SK-N-SH treated with all-trans-retinoic acid at 6 μM for 48 hours (cell line): Measurements from ENCODE around the gene TAF3.

ENCODE experiments used
- ATAC-seq: fragments of 200-7000 bp; cut with Tn5 transposase; 3 replicates; pipeline ENCODE4 v1.9.1; 2020; ENCODE audit warnings: mild to moderate bottlenecking, moderate library complexity
- ARNTL ChIP-seq: fragments of 450-650 bp; formaldehyde crosslinking; IDR thresholded peaks from 2 replicates; pipeline ENCODE4 v1.5.0; 2020; ENCODE audit warnings: low read depth, mild to moderate bottlenecking, moderate library complexity, borderline replicate concordance
- BACH2 ChIP-seq: fragments of 250-450 bp; sonication (Bioruptor Pico); IDR thresholded peaks from 2 replicates; pipeline ENCODE4 v1.9.0; 2021; ENCODE audit warnings: mild to moderate bottlenecking, borderline replicate concordance
- CSDC2 ChIP-seq: fragments of 250-450 bp; sonication (Bioruptor Pico); IDR thresholded peaks from 2 replicates; pipeline ENCODE4 v1.5.0; 2020; ENCODE audit warnings: mild to moderate bottlenecking, moderate library complexity
- CSRNP3 ChIP-seq: fragments of 250-450 bp; sonication (Bioruptor Pico); IDR thresholded peaks from 2 replicates; pipeline ENCODE4 v1.5.1; 2021; ENCODE audit warnings: mild to moderate bottlenecking, moderate library complexity
- ESRRG ChIP-seq: fragments of 250-450 bp; sonication (Bioruptor Pico); IDR thresholded peaks from 2 replicates; pipeline ENCODE4 v1.6.1; 2021; ENCODE audit warnings: mild to moderate bottlenecking
- GLIS3 ChIP-seq: fragments of 250-450 bp; sonication (Bioruptor Pico); IDR thresholded peaks from 2 replicates; pipeline ENCODE4 v1.5.0; 2020; ENCODE audit warnings: mild to moderate bottlenecking, moderate library complexity
- ISL1 ChIP-seq: fragments of 250-450 bp; sonication (Bioruptor Pico); IDR thresholded peaks from 2 replicates; pipeline ENCODE4 v2.1.2; 2022; ENCODE audit warnings: mild to moderate bottlenecking, moderate library complexity
- OSR1 ChIP-seq: fragments of 250-450 bp; sonication (Bioruptor Pico); IDR thresholded peaks from 2 replicates; pipeline ENCODE4 v1.8.0; 2022; ENCODE audit warnings: moderate library complexity, mild to moderate bottlenecking, inconsistent platforms
- PATZ1 ChIP-seq: fragments of 250-450 bp; sonication (Bioruptor Pico); IDR thresholded peaks from 2 replicates; pipeline ENCODE4 v1.8.0; 2020; ENCODE audit warnings: mild to moderate bottlenecking, moderate library complexity, borderline replicate concordance
- POU6F1 ChIP-seq: fragments of 250-450 bp; sonication (Bioruptor Pico); IDR thresholded peaks from 2 replicates; pipeline ENCODE4 v1.8.0; 2021; ENCODE audit warnings: low read depth, mild to moderate bottlenecking, moderate library complexity, borderline replicate concordance
- PPARA ChIP-seq: fragments of 250-450 bp; sonication (Bioruptor Pico); IDR thresholded peaks from 2 replicates; pipeline ENCODE4 v1.5.0; 2020; ENCODE audit warnings: mild to moderate bottlenecking, borderline replicate concordance
- SNAI2 ChIP-seq: fragments of 250-450 bp; sonication (Bioruptor Pico); IDR thresholded peaks from 2 replicates; pipeline ENCODE4 v1.5.0; 2020; ENCODE audit warnings: mild to moderate bottlenecking, moderate library complexity
- TCF4 ChIP-seq: fragments of 250-450 bp; sonication (Bioruptor Pico); IDR thresholded peaks from 2 replicates; pipeline ENCODE4 v1.8.0; 2021; ENCODE audit warnings: mild to moderate bottlenecking, moderate library complexity, borderline replicate concordance
- TOX ChIP-seq: fragments of 250-450 bp; sonication (Bioruptor Pico); IDR thresholded peaks from 2 replicates; pipeline ENCODE4 v1.8.0; 2021; ENCODE audit warnings: mild to moderate bottlenecking, moderate library complexity, borderline replicate concordance
- ZC3H10 ChIP-seq: fragments of 250-450 bp; sonication (Bioruptor Pico); IDR thresholded peaks from 2 replicates; pipeline ENCODE4 v1.5.1; 2021; ENCODE audit warnings: mild to moderate bottlenecking, moderate library complexity
- ZFP3 ChIP-seq: fragments of 250-450 bp; sonication (Bioruptor Pico); IDR thresholded peaks from 2 replicates; pipeline ENCODE4 v1.5.0; 2020; ENCODE audit warnings: mild to moderate bottlenecking, moderate library complexity
- ZFP30 ChIP-seq: fragments of 450-650 bp; formaldehyde crosslinking; IDR thresholded peaks from 2 replicates; pipeline ENCODE4 v1.5.0; 2022; ENCODE audit warnings: mild to moderate bottlenecking, moderate library complexity
- ZNF565 ChIP-seq: fragments of 450-650 bp; formaldehyde crosslinking; conservative IDR thresholded peaks from 2 replicates; pipeline ENCODE4 v1.5.0; 2020; ENCODE audit warnings: low read depth, mild to moderate bottlenecking, moderate library complexity
- TF ChIP-seq, protein P1 (sequence below): fragments of 250-450 bp; sonication (Bioruptor Pico); IDR thresholded peaks from 2 replicates; pipeline ENCODE4 v1.5.1; 2020; ENCODE audit warnings: low read depth, mild to moderate bottlenecking, moderate library complexity

TAF3 gene

GRCh38 chr10:8052341-8052955 is 234.1 kb downstream of the TAF3 start:
- no peak for ATAC-seq
- TF ChIP-seq ZC3H10 (CRISPR knock-in tag) (no peak), SNAI2 (CRISPR knock-in tag) (no peak), ARNTL (CRISPR knock-in tag) (no peak), CSDC2 (CRISPR knock-in tag) (no peak), TOX (CRISPR knock-in tag) (no peak), PATZ1 (CRISPR knock-in tag) (no peak), PPARA (CRISPR knock-in tag) (no peak), OSR1 (CRISPR knock-in tag) (no peak), ZNF565 (CRISPR knock-in tag) (no peak)
- TF ChIP-seq, protein P1, sequence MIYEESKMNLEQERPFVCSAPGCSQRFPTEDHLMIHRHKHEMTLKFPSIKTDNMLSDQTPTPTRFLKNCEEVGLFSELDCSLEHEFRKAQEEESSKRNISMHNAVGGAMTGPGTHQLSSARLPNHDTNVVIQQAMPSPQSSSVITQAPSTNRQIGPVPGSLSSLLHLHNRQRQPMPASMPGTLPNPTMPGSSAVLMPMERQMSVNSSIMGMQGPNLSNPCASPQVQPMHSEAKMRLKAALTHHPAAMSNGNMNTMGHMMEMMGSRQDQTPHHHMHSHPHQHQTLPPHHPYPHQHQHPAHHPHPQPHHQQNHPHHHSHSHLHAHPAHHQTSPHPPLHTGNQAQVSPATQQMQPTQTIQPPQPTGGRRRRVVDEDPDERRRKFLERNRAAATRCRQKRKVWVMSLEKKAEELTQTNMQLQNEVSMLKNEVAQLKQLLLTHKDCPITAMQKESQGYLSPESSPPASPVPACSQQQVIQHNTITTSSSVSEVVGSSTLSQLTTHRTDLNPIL (CRISPR knock-in tag), result no peak
- TF ChIP-seq, all 23 proteins: peak for 0

DNA sequence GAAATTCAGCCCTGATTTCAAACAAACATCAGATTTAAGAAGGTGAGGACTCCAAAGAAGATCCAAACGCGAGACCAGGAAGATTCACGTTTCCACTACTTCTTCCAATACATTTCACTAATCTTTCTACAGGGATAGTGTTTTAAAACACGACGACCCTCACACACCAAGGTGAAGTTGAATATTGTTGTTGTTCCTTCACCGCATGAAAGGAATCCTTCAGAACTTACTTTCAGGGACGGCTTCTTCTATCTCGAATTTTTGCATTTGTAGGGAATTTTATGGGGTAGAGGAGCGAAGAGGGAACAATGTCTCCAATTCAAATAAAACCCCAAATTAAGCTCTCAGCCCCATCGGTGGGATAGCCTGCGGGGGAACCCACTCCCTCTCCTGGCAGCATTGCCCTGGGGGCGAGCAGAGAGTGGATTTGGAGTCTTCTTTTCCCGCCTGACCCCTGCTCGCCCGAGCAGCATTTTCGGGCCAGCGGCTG is 234.7 kb downstream of the TAF3 start:
- ATAC-seq, result no peak
- no peak for TF ChIP-seq GLIS3 (CRISPR knock-in tag)
- no peak for TF ChIP-seq CSRNP3 (CRISPR knock-in tag)
- no peak for TF ChIP-seq PATZ1 (CRISPR knock-in tag)
- no peak for TF ChIP-seq ZNF565 (CRISPR knock-in tag)
- TF ChIP-seq TCF4, result no peak
- no peak for TF ChIP-seq ZFP3 (CRISPR knock-in tag)
- TF ChIP-seq OSR1 (CRISPR knock-in tag), result no peak
- no peak for TF ChIP-seq ISL1 (CRISPR knock-in tag)

- no peak for TF ChIP-seq ESRRG (CRISPR knock-in tag)
- no peak for TF ChIP-seq POU6F1
- peak; percentile 53; the same call in 1 of the 2 replicates for TF ChIP-seq CSRNP3 (CRISPR knock-in tag)
- no peak for TF ChIP-seq BACH2 (CRISPR knock-in tag)
- TF ChIP-seq GLIS3 (CRISPR knock-in tag), result no peak
- TF ChIP-seq, protein P1 (CRISPR knock-in tag), result peak; percentile 51; the same call in 1 of the 2 replicates
- TF ChIP-seq PATZ1 (CRISPR knock-in tag), result no peak
- peak; percentile 58; the same call in 1 of the 2 replicates for TF ChIP-seq ZFP3 (CRISPR knock-in tag)
- no peak for TF ChIP-seq ZNF565 (CRISPR knock-in tag)
- no peak for TF ChIP-seq CSDC2 (CRISPR knock-in tag)
- TF ChIP-seq ZFP30 (CRISPR knock-in tag), result no peak
- TF ChIP-seq TOX (CRISPR knock-in tag), result no peak
Measured at GRCh38 chr10:8053446-8054243, 235.3 kb downstream of the TAF3 start.

More at GRCh38 chr10:8053446-8054243, 235.3 kb downstream of the TAF3 start:
- ATAC-seq, result peak; percentile 65
